CD4-positive, alpha-beta T cell treated with Interleukin-6 at 100 ng/mL for 8 hours (primary cell): ENCODE measurements around the gene DDIT4.
"Not testable (repeated sequence)": the region's sequence is repeated elsewhere in the genome, so short reads cannot be mapped to it uniquely, and the experiment has no call there.

Source experiments
- DNase-seq: peaks from one replicate; pipeline ENCODE4 v3.0.0-alpha.2; 2020; ENCODE audit warnings: mixed read lengths, low spot score

Gene DDIT4

GRCh38 chr10:72249176-72249862, 24.4 kb upstream of the DDIT4 start:
- not testable (repeated sequence) for DNase-seq

DNA sequence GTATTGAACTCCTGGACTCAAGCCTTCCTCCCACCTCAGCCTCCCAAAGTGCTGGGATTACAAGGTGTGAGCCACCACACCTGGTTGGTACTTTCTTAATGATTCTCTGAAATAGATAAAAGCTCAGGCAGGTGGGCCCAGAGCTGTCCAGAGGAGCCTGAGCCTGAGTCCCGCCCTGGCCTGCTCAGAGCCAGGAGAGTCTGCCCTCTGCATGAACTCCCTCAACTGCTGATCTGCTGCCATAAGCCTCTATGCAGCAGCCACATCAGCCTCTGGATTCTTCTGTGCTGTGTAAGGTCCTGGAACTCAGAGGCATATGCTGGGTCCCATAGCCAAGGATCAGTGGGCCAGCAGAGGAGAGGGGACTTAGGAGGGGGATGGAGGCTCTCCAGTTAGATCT, 23.1 kb upstream of the DDIT4 start:
- DNase-seq: no peak

- DNase-seq: no peak
These were observed 22.1 kb upstream of the DDIT4 start for GRCh38 chr10:72251635-72252034.

DNA sequence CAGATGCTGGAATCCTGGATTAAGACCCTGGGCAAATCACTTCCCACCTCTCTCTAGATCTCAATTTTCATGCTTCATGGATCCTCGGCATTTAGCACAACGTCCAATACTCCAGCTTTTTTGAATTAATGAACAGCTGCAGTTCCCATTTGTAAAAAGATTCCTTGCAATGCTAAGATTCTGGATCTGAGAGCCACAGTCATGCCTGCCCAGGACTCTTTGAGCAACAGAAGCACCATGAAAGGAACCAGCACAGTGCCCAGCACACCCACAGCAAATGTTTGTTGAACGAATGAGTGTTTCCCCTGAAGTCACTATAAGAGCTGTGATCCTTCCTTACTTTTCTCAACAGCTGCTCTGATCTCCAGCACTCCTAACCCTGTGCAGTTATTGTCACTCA, 20.8 kb upstream of the DDIT4 start:
- no peak for DNase-seq

- DNase-seq: no peak
These were observed 20.1 kb upstream of the DDIT4 start for GRCh38 chr10:72253578-72253977.

GRCh38 chr10:72254813-72255568, 18.7 kb upstream of the DDIT4 start:
- DNase-seq: peak; percentile 32

GRCh38 chr10:72255977-72256729, 17.6 kb upstream of the DDIT4 start:
- DNase-seq: no peak

GRCh38 chr10:72257051-72257892, 16.5 kb upstream of the DDIT4 start:
- no peak for DNase-seq

GRCh38 chr10:72258617-72259016, 15.1 kb upstream of the DDIT4 start:
- DNase-seq: no peak

DNA sequence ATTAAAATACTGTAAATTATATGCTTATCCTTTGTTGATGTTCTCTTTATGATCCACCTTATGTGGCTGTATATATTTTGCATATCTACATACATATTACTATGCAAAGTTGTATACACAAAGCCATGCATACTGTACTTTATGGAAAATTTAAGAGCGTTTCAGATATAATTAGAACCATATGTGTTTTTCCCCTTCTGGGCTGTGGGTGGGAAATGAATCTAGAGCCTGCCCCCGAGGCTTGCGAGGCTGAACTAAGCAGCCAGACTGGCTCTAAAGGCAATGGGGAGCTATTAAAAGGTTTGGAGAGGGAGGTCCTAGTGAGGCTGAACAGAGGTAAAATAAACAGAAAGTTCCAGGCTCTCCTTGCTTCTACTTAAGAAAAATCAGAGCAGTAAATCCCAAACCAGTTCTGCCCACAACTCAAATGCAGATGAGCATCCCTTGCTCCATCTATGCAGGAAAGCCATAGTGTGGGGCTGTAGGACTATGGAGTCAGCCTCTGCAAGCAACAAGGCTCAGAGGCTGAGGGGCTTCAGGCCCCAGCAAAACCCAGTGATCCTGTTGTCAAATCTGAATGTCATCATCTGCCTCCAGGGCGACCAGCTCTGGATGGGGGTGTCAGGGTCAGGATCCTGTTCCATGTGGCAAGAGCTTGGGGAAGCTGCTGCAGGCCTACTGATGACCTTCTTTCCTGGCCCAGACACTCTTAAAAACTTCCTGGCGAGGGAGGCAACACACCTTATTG, 14.1 kb upstream of the DDIT4 start:
- DNase-seq: no peak

- DNase-seq: peak; percentile 77
These were observed 13.3 kb upstream of the DDIT4 start for GRCh38 chr10:72260239-72260975.

DNA sequence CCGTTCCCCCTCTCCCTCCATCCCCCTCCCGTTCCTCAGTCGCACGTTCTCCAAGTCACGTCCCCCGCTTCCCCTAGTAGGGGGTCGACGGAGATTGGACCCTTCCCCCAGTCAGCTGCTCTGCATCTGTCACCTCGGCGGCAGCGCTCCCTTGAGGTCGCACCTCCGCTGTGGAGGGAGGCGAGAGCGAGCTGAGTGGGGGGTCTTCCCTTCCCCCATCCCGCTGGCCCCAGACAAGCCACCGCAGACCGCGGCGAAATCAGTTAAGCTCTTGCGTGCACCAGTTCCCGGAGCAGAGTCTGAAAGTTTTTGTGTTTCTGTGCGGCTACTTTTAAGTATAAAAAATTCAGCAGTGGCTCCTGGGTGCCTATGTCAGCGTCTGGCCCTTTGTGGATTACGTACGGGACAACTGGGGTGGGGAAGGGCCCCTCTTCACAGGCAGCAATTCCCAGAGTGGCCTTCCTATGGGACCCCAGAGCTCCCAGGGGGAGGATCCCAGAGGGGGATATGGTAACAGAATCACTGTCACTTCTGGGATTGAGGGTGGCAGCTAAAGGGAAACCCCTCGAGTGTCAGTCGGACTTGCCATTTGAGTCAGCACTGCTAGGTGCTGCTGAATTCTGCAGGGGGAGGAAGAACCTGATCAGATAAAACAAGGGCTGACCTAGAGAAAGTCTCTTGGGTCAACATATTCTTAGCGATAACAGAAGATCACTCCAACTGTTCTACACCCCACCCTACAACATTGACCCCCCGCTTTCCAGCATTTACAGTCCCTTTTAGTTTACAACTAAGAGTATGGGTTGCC, 12.5 kb upstream of the DDIT4 start:
- peak; percentile 39 for DNase-seq

DNA sequence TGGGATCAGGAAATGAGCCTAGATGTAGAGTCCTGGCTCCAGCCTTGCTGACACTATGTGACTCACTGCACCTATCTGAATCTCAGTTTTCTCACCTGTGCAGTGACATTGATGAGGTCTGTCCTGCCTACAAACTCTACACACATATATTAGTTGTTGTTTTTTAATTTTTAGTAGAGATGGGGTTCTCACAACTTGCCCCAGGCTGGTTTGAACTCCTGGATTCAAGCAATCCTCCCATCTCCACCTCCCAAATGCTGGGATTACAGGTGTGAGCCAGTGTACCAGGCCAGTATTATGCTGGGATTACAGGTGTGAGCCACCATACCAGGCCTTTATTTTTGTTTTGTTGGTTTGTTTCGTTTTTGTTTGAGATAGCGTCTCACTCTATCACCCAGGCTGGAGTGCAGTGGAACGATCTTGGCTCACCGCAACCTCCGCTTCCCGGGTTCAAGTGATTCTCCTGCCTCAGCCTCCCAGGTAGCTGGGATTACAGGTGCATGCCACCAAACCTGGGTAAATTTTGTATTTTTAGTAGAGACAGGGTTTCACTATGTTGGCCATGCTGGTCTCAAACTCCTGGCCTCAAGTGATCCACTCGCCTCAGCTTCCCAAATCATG, 11.8 kb upstream of the DDIT4 start:
- DNase-seq: peak; percentile 26

DNA sequence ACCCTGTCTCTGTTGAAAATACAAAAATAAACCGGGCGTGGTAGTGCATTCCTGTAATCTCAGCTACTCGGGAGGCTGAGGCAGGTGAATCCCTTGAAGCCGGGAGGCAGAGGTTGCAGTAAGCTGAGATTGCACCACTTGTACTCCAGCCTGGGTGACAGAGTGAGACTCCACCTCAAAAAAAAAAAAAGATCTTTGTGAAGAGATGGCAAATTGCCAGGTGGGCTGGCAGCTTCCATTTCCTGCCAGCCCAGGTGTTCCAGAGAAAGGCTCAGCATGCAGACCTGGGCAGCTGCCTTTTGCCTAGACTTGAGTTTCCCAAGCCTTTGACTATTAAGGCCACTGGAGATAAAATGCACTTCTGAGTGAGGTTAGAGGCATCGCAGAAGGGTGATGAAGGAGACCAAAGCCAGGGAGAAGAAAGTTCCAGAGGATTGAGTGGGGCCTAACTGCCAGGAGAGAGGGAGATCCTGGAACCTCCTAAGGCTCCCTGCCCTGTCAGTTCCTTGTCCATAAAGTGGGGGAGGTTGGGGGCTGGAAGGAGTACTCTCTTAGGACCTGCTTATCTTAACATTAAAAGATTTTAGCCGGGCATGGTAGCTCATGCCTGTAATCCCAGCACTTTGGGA, 10.0 kb upstream of the DDIT4 start:
- peak; percentile 68 for DNase-seq

DNA sequence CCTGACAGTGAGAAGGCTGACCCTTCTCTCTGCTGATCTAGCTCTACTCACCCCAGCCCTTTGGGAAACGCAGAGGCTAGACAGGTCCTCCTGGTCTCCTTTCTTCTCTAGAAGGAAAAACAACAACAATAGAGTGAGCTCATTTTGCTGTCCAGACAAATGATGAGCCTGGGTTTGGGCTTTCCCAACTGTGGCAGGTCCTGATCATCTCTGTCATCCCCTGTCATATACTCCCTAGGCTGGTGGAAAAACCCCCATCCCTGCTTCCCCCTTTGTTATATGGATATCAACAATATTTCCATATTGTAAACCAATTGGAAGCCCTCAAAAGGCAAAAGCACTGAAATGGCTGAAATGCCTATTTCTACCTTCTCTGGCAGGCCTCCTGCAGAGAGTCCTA, 9.2 kb upstream of the DDIT4 start:
- no peak for DNase-seq

- DNase-seq: no peak
These were observed 8.2 kb upstream of the DDIT4 start for GRCh38 chr10:72265508-72265907.

GRCh38 chr10:72265990-72266865, 7.5 kb upstream of the DDIT4 start:
- no peak for DNase-seq

DNA sequence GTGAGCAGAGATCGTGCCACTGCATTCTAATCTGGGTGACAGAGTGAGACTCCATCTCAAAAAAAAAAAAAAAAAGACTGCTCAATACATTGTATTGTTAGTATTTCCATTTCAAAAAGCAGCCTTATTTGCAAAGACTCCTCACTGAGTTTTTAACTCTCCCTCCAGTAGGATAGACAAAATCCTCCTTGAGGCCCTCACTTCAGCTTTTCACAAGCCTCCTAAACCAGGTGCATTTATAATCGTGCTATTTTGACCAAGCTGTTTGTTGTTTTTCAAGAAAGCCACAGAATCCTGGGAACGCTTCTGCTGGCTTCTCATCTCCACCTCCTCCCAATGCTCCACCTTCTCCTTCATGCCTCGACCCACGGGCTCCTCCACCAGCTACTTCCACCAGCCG, 6.3 kb upstream of the DDIT4 start:
- DNase-seq: no peak
